NCI-H446 treated with DMSO at 0.1 percent for 48 hours (cell line): ENCODE results near the gene GTPBP1.

Experiments used
- DNase-seq: peaks from one replicate; lab custom pipeline; 2025; lab: John Stamatoyannopoulos, UW

GTPBP1 gene

GRCh38 chr22:38760477-38761201, 54.9 kb downstream of the GTPBP1 start:
- DNase-seq = peak; percentile 11

- DNase-seq = no peak
Observed at GRCh38 chr22:38761202-38762162, 55.7 kb downstream of the GTPBP1 start.

- DNase-seq = no peak
Observed at GRCh38 chr22:38762551-38762983, 56.8 kb downstream of the GTPBP1 start.

- DNase-seq = peak; percentile 75
Observed at GRCh38 chr22:38766076-38766777, 60.5 kb downstream of the GTPBP1 start.

- no peak for DNase-seq
Observed at GRCh38 chr22:38767313-38767712, 61.6 kb downstream of the GTPBP1 start.

GRCh38 chr22:38768036-38768435, 62.3 kb downstream of the GTPBP1 start:
- DNase-seq = no peak

GRCh38 chr22:38770257-38770949, 64.7 kb downstream of the GTPBP1 start:
- no peak for DNase-seq

- DNase-seq = no peak
Observed at GRCh38 chr22:38772623-38772873, 66.8 kb downstream of the GTPBP1 start.

GRCh38 chr22:38773363-38773946, 67.7 kb downstream of the GTPBP1 start:
- DNase-seq = no peak

- DNase-seq = no peak
Observed at GRCh38 chr22:38774496-38775166, 68.9 kb downstream of the GTPBP1 start.

GRCh38 chr22:38775656-38776055, 69.9 kb downstream of the GTPBP1 start:
- no peak for DNase-seq

GRCh38 chr22:38776086-38776485, 70.3 kb downstream of the GTPBP1 start:
- no peak for DNase-seq

GRCh38 chr22:38777087-38777671, 71.4 kb downstream of the GTPBP1 start:
- DNase-seq = no peak

- DNase-seq = no peak
Observed at GRCh38 chr22:38781033-38781432, 75.3 kb downstream of the GTPBP1 start.

- DNase-seq = peak; percentile 24
Observed at GRCh38 chr22:38782402-38783094, 76.8 kb downstream of the GTPBP1 start.
